Neural progenitor cell (in vitro differentiated cells): ENCODE measurements around the gene COL17A1.

Experiments used
- CTCF ChIP-seq: fragments of 200-600 bp; sonication (generic); IDR thresholded peaks from 2 replicates; pipeline ENCODE4 v1.5.1; 2017; ENCODE audit warnings: antibody characterized with exemption, mild to moderate bottlenecking
- EZH2phosphoT487 ChIP-seq: fragments of 200-600 bp; sonication (generic); IDR thresholded peaks from 2 replicates; pipeline ENCODE4 v1.6.1; 2017; ENCODE audit warnings: antibody characterized with exemption

GRCh38 chr10:104080762-104081161, 4.9 kb downstream of the COL17A1 start:
- peak; percentile 49 for TF ChIP-seq EZH2phosphoT487
- TF ChIP-seq CTCF: peak; percentile 32
